Midbrain (tissue), 1 donor: ENCODE data around the gene MICAL3.
A peak's percentile ranks its signal among the peaks of the same experiment; 100 is the strongest.

Experiments used
- DNase-seq: peaks from one replicate; lab custom pipeline; 2025; lab: John Stamatoyannopoulos, UW

MICAL3 gene

GRCh38 chr22:17867160-17867785 lies 157.1 kb downstream of the MICAL3 start:
- no peak for DNase-seq

GRCh38 chr22:17866621-17867020 lies 157.7 kb downstream of the MICAL3 start:
- DNase-seq: no peak

DNA sequence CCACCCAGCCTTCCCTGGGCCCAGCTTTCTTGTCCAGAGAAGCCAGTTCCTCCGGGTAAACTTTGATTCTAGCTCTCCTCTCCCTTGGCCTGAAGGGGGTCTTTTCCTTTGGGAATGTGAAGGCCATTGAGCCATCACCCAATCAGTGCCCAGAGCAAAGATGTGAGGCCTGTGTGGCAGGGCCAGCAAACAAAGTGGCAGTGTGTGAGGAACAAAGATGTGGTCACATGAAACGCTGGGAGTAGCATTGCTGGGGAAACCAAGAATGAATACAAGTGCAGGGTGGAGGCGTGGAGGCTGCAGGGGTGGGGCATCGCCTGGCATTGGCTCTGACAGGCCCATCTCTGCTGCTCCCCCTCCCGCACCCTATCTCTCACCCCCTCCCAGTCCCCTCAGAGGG lies 158.2 kb downstream of the MICAL3 start:
- peak; percentile 94 for DNase-seq

DNA sequence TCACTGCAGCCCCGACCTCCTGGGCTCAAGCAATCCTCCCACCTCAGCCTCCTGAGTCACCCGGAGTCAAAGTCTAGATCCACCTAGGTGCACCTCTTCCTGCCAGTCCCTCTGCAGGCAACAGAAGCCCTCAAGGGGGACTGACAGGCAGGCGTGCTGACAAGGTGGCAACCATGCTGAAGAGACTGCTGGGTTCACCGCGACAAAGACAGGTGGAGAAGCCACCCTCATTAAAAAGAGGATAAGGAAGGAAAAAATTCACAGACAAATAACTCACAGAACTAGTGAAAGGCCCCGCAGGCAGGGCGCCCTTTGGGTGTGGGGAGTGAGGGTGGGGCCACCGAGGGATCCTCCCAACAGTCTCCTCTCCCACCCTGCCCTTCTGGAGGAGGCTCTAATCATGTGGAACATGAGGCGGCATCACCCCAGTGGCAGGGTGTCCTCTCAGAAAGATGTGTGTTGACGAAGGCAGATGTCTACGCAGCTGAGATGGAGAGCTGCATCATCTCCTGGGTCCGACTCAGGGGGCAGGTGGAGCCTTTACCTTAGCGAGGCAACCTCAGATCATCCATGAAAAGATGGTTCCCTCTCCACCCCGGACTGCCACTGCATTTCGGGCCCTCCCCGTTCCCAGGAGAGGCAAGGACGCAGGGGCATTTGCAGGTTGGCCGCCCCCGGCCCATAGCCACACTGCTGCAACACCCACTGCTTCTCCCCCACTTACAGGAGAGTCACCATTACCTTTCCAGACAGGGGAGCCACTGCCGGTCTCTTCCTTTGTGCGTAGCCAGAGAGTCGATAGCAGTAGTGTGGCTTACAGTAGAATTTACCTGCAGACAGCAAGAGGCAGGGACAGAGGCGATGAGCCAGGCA lies 158.9 kb downstream of the MICAL3 start:
- DNase-seq: no peak

GRCh38 chr22:17864398-17865182 lies 159.8 kb downstream of the MICAL3 start:
- DNase-seq: no peak

DNA sequence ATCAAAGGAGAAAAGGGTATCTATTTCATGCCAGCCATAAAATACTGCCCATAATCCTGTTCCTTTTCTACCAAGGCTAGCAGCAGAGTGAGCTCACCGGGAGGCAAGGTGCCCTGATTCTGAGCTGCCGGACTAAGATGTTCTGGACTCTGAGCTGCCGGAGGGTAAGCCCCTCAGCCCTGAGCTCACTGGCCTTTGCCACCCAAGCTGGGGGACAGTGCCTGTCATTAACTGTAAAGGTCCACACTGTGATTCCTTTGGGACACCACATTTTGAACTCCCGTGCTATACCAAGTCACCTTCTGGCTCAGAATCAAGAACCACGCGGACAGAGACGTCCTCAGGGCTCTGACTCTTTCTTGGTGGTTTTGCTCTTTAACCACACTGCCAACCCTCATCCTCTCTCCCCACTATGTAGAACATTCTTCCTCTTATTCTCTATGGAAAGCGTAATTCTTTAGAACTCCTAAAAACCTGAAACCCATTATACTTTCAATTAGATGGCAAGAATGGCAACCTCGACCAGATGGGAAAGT lies 161.6 kb downstream of the MICAL3 start:
- DNase-seq: no peak

DNA sequence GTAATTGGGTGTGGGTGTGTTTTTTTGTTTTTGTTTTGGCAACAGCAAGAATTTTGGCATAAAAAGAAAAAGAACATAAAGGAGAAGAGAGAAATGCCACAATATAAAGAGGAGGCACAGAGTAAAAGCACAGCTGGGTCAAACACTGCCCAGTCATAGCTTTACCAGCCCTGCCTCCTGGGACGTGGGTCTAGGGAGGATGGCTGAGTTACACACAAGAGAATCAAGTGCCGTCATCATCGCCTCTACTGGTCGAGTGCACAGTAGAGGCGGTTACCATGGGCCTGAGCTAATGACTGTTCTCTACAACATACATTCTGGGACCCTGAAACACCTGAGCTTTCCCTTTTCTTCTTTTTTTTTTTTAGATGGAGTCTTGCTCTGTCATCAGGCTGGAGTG lies 162.5 kb downstream of the MICAL3 start:
- DNase-seq: no peak

DNA sequence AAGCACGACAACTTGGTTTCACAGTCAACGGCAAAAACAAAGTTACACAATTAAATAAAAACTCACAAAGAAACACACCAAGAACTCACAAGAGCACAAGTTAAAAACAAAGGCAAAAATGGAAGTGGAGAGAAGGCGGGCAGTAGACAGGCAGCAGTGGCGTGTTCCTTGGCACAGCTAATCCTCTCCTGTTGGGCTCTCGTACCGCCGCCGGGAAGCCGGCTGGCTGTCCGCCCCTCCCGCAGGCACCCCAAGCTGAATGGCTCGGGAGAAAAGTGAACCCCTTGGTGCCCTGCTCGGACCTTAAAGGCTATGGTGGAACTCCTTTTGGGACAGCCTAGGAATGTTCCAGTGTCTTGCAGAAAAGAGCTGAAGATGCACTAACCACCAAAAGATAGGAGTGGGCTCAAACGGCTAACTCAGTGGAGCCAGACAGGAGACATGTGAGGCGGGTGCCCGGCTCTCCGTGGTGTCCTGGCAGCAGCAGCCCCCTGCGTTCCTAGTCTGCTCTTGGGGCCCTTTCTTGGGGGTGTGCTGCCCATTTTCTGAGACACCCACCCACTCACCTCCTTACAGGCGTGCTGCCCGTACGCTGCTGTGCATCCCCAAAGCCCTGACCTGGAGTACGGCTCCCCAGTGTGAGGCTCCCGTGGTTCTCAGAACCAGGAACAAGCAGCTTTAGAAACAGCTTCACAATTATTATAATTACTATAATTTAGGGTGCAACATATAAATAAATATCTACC lies 164.0 kb downstream of the MICAL3 start:
- DNase-seq: peak; percentile 34

- no peak for DNase-seq
These were observed 166.3 kb downstream of the MICAL3 start for GRCh38 chr22:17858033-17858432.

DNA sequence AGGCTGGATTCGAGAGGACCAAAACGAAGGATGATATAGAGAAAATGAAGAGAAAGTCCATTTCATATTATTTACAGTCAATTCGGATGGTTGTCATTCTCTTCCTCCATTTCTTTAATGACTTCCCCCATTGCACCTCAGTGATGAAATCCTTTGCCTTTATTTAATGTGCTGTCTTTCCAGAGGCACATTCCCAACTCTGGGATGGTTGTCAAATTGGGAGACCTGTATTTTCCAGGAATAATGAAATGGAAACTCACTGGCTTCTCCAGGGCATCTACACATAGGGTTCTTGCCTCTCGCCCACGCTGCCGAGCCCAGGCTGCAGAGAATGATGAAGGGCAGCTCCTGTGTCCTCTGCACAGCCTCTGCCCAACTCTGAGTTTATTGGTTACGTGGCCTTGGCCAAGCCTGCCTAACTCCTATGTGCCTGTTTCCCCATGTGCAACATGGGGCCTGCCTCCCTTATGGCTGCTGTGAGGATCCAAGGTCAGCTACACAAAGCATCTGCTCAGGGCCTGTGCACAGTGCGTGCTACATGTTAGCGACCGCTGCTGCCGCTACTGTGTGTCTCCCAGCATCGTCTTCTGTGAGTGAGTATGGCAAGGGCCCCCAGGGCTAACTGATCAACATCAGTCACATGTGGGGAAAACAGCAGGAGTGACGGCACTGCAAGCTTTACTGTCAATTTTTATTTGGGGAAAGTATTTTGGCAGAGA lies 168.6 kb downstream of the MICAL3 start:
- DNase-seq: no peak

DNA sequence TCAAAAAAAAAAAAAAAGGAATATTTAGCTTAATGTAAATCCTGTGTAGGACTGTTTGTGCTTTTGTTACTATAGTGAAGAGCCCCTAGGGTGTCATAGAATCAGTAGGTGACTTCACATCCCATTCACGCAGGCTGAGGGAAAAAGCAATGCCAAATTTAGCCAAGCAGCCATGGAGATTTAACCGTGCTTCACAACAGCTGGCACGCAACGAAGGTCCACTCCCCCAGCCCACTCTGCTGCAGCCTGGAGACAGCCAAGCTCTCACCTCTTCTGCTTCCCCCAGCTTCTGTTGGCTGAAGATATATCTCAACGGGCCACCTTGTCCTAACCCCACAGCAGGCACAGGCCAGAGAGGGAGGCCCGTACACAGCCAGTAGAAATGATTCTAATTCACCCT lies 171.3 kb downstream of the MICAL3 start:
- no peak for DNase-seq

GRCh38 chr22:17851759-17852158 lies 172.6 kb downstream of the MICAL3 start:
- no peak for DNase-seq

GRCh38 chr22:17847360-17848078 lies 176.8 kb downstream of the MICAL3 start:
- no peak for DNase-seq

DNA sequence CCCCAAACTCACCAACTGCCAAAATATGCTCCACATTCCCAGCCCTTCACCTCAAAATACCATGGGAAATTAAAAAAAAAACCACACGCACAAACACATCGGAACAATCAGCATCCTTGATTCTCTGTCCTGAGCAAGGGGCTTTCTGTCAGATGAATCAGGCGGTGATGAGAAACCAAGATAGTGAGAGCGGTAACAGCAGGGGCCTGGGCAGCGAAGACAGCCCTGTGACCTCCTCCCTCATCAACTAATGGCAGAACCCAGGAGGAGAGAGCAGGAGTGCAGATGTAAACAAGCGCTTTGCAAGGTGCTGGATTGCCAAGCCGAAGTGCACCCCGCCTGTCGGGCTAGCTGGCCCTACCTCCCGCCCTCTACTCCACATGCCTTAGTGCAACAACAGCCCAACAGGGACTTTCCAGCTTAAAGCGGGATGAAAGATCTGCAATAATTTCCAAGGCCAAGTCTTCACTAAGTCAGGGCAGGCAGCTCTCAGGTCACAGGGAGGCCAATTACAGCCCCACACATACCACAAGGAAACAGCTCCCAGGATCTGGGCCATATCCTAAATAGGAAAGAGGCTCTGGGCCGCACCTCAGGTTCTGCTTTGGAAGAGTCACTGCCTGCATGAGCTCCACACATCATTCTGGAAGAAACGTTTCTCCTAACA lies 177.9 kb downstream of the MICAL3 start:
- DNase-seq: no peak

DNA sequence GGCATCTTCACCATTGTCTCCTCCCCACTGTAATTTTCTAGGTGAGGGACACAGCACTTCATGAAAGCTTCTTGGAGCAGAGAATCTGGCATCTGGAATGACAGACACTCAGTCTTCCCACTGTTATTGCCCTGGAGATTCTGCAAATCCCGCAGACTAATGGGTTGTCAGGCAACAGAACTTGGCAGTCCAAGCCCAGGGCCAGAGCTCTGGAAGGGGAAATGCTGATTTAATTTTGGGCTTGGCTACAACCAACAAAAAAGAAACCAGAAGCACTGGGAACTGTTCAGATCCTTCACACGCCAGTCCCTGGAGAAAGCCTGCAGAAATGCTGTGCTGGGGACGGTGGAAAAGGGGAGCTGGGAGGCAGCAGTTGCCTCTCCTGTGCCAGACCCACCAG lies 178.6 kb downstream of the MICAL3 start:
- peak; percentile 53 for DNase-seq

DNA sequence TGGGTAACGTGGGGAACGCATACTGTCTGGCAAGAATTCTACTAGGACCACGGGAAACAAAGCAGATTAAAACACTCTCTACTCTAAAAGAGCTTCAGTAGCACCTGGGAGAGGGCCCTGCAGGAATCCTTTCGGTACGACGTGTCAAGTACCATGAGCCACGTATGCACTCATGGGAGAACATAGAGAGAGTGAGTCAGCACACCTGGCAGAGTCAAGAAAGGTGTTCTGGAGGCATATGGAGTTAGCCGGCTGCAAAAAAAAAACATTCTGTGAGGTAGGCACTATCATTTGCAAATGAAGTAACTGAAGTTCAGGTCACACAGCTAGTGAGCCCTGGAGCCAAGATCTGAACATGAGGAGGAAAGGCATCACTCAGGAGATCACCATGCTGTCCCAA lies 179.0 kb downstream of the MICAL3 start:
- no peak for DNase-seq

GRCh38 chr22:17844150-17844549 lies 180.2 kb downstream of the MICAL3 start:
- DNase-seq: no peak

DNA sequence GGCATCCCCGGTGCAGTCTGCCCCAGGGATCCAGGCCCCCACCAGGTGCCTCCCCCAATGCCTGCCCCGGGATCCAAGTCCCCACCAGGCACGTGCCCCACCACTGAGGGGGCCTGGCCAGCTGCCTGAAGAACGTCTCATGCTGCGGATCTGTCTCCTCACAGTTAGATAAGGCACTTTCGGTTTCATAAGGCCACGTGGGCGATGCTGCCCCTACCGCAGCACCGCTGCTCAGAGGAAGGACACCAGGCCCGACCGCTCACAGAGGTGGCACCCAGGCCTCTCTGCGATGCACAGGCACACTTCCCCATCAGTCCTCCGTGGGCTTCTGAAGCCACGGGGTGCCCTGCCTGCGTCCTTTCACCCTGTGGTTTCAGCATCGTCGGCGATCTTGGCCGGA lies 182.0 kb downstream of the MICAL3 start:
- no peak for DNase-seq

DNA sequence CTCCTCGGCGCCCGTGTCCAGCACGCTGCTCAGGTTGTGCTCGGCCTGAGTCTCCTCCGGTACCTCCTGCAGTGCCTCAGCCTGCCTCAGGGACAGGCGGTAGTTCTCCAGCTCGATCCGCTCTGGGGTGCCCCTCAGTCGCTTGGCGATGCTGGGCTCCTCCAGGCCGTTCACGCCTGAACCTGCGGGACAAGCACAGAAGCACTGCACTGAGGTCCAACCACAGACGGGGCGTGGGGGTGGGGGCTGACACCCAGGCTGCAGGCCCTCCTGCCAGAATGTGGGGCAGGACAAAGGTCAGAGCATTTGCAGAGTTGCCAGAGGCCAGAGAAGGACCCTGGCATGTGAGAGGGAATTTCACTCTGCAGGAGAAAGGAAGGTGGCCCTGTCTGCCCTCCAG lies 182.5 kb downstream of the MICAL3 start:
- no peak for DNase-seq
